Uterus (tissue), 4 donors: ENCODE measurements around the gene MAPK10. TPM values are rescaled to one million over a fixed set of nuclear protein-coding genes. Genes with fewer than 3 reads are reported as not detected.

Experiments
- DNase-seq, 2 donors: peaks; one replicate each; pipeline ENCODE4 v3.0.0-alpha.2; 2019 to 2020
- H3K27ac ChIP-seq, 2 donors: fragments of 200-600 bp; sonication (generic); 1 replicate in 1 of 2; 2 replicates in 1 of 2; pipeline ENCODE4 v1.5.1; 2016 to 2018
- H3K27me3 ChIP-seq, 2 donors: fragments of 200-600 bp; sonication (generic); one replicate each; pipeline ENCODE4 v1.5.1; 2018 to 2019; ENCODE audit warnings: control low read depth in 1 of 2
- H3K36me3 ChIP-seq, 2 donors: fragments of 200-600 bp; sonication (generic); one replicate each; pipeline ENCODE4 v1.5.1; 2019; ENCODE audit warnings: control low read depth in 1 of 2
- H3K4me1 ChIP-seq, 2 donors: fragments of 200-600 bp; sonication (generic); one replicate each; pipeline ENCODE4 v1.5.1; 2018 to 2019; ENCODE audit warnings: control low read depth in 1 of 2
- H3K4me3 ChIP-seq, 2 donors: fragments of 200-600 bp; sonication (generic); 1 replicate in 1 of 2; 2 replicates in 1 of 2; pipeline ENCODE4 v1.5.1; 2018 to 2019; ENCODE audit warnings: mild to moderate bottlenecking in 1 of 2
- H3K9me3 ChIP-seq, 2 donors: fragments of 200-600 bp; sonication (generic); one replicate each; pipeline ENCODE4 v1.5.1; 2019; ENCODE audit warnings: control low read depth in 1 of 2
- POLR2A ChIP-seq, 2 donors: fragments of 450-650 bp; IDR thresholded peaks; one replicate each; pipeline ENCODE4 v1.6.1; 2016; ENCODE audit warnings: antibody characterized with exemption in 2 of 2, mild to moderate bottlenecking in 1 of 2, moderate library complexity in 1 of 2
- intact Hi-C: fragments of 100-400 bp; cut with DNase I; formaldehyde crosslinking; loops from one replicate; pipeline ENCODE4 v1.15.1; 2023; ENCODE audit warnings: low total_unique reads
- total RNA-seq, 4 donors: library from RNA; depleted of rRNA in 3 of 4; stranded (reverse); fragments of >200 nt in 3 of 4; gene quantifications; one replicate each; pipeline versions ENCODE4 v1.1.0 to v1.2.4, GENCODE V29; 2014 to 2023
- TF ChIP-seq, protein P1 (sequence below), 4 experiments: fragments of 200-600 bp in 2 of 4; fragments of 450-650 bp in 2 of 4; sonication (generic) in 2 of 4; IDR thresholded peaks; one replicate each; pipeline ENCODE4 v1.5.1; 2016 to 2019; ENCODE audit warnings: antibody characterized with exemption in 4 of 4, mild to moderate bottlenecking in 2 of 4, moderate library complexity in 1 of 4
- donor health status: DM: yes; HTN: yes; CAD: no.

Gene MAPK10
- total RNA-seq, 4 donors from 2014 or later = 38.2 to 144 (median 73.0) TPM

- no peak for DNase-seq
- TF ChIP-seq, protein P1, sequence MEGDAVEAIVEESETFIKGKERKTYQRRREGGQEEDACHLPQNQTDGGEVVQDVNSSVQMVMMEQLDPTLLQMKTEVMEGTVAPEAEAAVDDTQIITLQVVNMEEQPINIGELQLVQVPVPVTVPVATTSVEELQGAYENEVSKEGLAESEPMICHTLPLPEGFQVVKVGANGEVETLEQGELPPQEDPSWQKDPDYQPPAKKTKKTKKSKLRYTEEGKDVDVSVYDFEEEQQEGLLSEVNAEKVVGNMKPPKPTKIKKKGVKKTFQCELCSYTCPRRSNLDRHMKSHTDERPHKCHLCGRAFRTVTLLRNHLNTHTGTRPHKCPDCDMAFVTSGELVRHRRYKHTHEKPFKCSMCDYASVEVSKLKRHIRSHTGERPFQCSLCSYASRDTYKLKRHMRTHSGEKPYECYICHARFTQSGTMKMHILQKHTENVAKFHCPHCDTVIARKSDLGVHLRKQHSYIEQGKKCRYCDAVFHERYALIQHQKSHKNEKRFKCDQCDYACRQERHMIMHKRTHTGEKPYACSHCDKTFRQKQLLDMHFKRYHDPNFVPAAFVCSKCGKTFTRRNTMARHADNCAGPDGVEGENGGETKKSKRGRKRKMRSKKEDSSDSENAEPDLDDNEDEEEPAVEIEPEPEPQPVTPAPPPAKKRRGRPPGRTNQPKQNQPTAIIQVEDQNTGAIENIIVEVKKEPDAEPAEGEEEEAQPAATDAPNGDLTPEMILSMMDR (IDR thresholded peaks at IDR 0.05) = no peak
- no peak for TF ChIP-seq POLR2A (IDR thresholded peaks at IDR 0.05)
- Histone ChIP-seq H3K9me3 (no peaks in the 10 kb centered on the region), H3K36me3 (no peaks in the 10 kb centered on the region), H3K27me3 (no peaks in the 10 kb centered on the region), H3K27ac (peak overlapping the region; percentile 47 to 67), H3K4me3 (peak overlapping the region; percentile 8 to 11), H3K4me1 (no peaks in the 10 kb centered on the region)
- intact Hi-C loops = no loop called here
These were observed 252.7 kb downstream of the MAPK10 start for GRCh38 chr4:86107112-86107511.

DNA sequence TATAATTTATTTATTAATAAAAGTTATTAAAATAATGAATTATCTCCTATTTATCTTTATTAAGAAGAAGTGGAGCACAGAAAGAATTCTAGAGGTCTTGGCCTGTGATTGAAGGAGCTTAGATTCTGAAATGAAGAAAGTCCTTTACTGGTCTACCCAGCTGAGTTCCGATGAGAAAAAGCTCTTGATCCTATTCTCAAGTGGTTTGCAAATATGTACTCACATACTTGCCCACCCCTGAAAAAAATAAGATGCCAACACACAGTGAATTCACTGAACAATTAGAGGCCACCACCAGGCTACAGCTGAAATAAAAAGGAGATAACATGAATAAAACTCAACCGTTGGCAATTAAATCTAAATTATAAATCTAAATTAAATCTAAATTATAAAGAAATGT lies 253.4 kb downstream of the MAPK10 start:
- Histone ChIP-seq H3K4me3 (peak overlapping the region in 1 of 2 donors; percentile 8), H3K27me3 (no peaks in the 10 kb centered on the region), H3K9me3 (no peaks in the 10 kb centered on the region), H3K36me3 (no peaks in the 10 kb centered on the region), H3K4me1 (no peaks in the 10 kb centered on the region), H3K27ac (peak overlapping the region in 1 of 2 donors; percentile 67)
- intact Hi-C loops = no loop called here
- TF ChIP-seq, protein P1 (IDR thresholded peaks at IDR 0.05) = no peak
- no peak for TF ChIP-seq POLR2A (IDR thresholded peaks at IDR 0.05)
- DNase-seq = no peak

DNA sequence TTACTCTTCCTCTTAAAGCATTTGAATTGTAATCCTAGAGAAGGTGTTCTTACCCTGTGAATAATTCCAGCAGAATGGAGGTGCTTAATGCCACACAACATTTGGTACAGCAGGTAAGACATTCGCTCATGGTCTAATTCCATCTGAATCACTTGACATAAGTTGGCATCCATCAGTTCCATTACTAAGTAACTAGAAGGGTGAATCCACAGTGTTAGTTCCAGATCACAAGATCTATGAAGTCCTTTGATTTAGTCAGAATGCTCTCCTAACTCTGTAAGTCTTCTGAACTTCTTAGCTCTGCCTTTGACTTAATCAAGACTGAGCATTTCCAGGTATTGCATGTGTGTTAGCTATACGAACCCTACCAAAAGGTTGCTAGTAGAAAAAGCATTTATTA lies 258.0 kb downstream of the MAPK10 start:
- Histone ChIP-seq H3K4me1 (no peaks in the 10 kb centered on the region), H3K27me3 (no peaks in the 10 kb centered on the region), H3K9me3 (no peaks in the 10 kb centered on the region), H3K36me3 (no peaks in the 10 kb centered on the region), H3K4me3 (no peak overlapping the region), H3K27ac (no peak overlapping the region)
- DNase-seq = no peak
- intact Hi-C loops = no loop called here
- TF ChIP-seq POLR2A (IDR thresholded peaks at IDR 0.05) = no peak
- TF ChIP-seq, protein P1 (IDR thresholded peaks at IDR 0.05) = no peak

- Histone ChIP-seq H3K36me3 (no peaks in the 10 kb centered on the region), H3K4me1 (no peaks in the 10 kb centered on the region), H3K27ac (no peak overlapping the region), H3K9me3 (no peaks in the 10 kb centered on the region), H3K27me3 (no peaks in the 10 kb centered on the region), H3K4me3 (no peak overlapping the region)
- no peak for DNase-seq
- intact Hi-C loops = no loop called here
- TF ChIP-seq POLR2A (IDR thresholded peaks at IDR 0.05) = no peak
- TF ChIP-seq, protein P1 (IDR thresholded peaks at IDR 0.05) = no peak
These were observed 258.4 kb downstream of the MAPK10 start for GRCh38 chr4:86101410-86101809.

DNA sequence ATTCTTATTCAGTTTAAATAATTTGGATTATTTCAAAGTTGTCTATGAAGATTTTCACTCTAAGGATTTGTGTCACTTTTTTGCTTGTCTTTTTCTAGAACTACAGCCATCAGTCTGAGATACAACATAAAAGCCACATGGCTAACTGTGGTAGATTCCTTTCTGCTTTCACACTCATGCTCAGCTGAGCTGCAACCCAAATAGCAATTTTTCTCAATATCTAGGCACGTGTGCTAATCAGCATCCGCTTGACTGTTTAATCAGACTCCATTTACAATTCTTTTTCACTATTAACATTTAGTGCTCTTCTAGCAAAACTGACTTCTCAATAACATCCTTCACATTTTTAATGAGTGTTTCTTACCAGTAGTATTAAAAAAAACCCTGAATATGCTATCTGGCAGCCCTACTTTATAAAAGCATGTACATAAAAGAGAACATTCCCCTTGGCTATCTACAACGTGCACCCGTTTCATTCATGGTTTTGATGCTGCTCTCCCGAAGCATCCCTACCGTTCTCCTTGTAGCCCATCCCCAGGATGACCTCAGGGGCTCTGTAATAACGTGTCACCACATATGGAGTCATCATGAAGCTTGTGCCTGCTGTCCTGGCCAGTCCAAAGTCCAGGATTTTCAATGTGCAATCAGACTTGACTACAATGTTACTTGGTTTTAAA lies 259.2 kb downstream of the MAPK10 start:
- no peak for DNase-seq
- intact Hi-C loops = no loop called here
- H3K4me1 ChIP-seq = no peaks in the 10 kb centered on the region
- H3K27me3 ChIP-seq = no peaks in the 10 kb centered on the region
- no peak overlapping the region for H3K27ac ChIP-seq
- H3K9me3 ChIP-seq = no peaks in the 10 kb centered on the region
- no peaks in the 10 kb centered on the region for H3K36me3 ChIP-seq
- no peak for TF ChIP-seq POLR2A (IDR thresholded peaks at IDR 0.05)
- TF ChIP-seq, protein P1 (IDR thresholded peaks at IDR 0.05) = no peak
- H3K4me3 ChIP-seq = no peak overlapping the region
